Measurements from ENCODE around the gene IMMP2L.

IMMP2L gene

GRCh38 chr7:111528331-111528730, 34.0 kb downstream of the IMMP2L start:
- ChIA-PET CTCF (no interaction called here), POLR2A (no interaction called here)

GRCh38 chr7:111527545-111527944, 34.7 kb downstream of the IMMP2L start:
- CTCF ChIA-PET: no interaction called here
- TF ChIP-seq TARDBP (IDR thresholded peaks at IDR 0.05) (no peak), CTBP1 (IDR thresholded peaks at IDR 0.05; ENCODE audit: borderline replicate concordance) (no peak), LEF1 (IDR thresholded peaks at IDR 0.05; ENCODE audit: borderline replicate concordance) (no peak), SP1 (IDR thresholded peaks at IDR 0.05) (no peak)
- no peak for DNase-seq (ENCODE audit: extremely low spot score)
- POLR2A ChIA-PET: no interaction called here

More at GRCh38 chr7:111528331-111528730, 34.0 kb downstream of the IMMP2L start:
- TF ChIP-seq SP1 (IDR thresholded peaks at IDR 0.05) (no peak), L3MBTL2 (conservative IDR thresholded peaks at IDR 0.05) (no peak), CTBP1 (IDR thresholded peaks at IDR 0.05; ENCODE audit: borderline replicate concordance) (no peak), HDGF (IDR thresholded peaks at IDR 0.05; ENCODE audit: borderline replicate concordance) (no peak), ELF4 (IDR thresholded peaks at IDR 0.05) (no peak), PKNOX1 (IDR thresholded peaks at IDR 0.05) (no peak), NFRKB (IDR thresholded peaks at IDR 0.05) (no peak), FOXA1 (IDR thresholded peaks at IDR 0.05) (no peak), LEF1 (IDR thresholded peaks at IDR 0.05; ENCODE audit: borderline replicate concordance) (no peak), BHLHE40 (IDR thresholded peaks at IDR 0.05; ENCODE audit: borderline replicate concordance) (no peak), FOXM1 (IDR thresholded peaks at IDR 0.05; ENCODE audit: borderline replicate concordance) (no peak), FOXK2 (IDR thresholded peaks at IDR 0.05) (no peak), ARNT (IDR thresholded peaks at IDR 0.05) (no peak), ZNF384 (IDR thresholded peaks at IDR 0.05) (no peak), SUZ12 (IDR thresholded peaks at IDR 0.05) (no peak), TARDBP (IDR thresholded peaks at IDR 0.05) (no peak)
- no peak for DNase-seq (ENCODE audit: extremely low spot score)

GRCh38 chr7:111525100-111525499, 37.2 kb downstream of the IMMP2L start:
- TF ChIP-seq SUZ12 (IDR thresholded peaks at IDR 0.05): no peak
- CTCF ChIA-PET: no interaction called here
- POLR2A ChIA-PET: no interaction called here
- DNase-seq (ENCODE audit: extremely low spot score): no peak

GRCh38 chr7:111521660-111522059, 40.6 kb downstream of the IMMP2L start:
- POLR2A ChIA-PET: no interaction called here
- no peak for TF ChIP-seq TARDBP (IDR thresholded peaks at IDR 0.05)
- DNase-seq (ENCODE audit: extremely low spot score): no peak
- CTCF ChIA-PET: no interaction called here

GRCh38 chr7:111518264-111518663, 44.0 kb downstream of the IMMP2L start:
- ChIA-PET POLR2A (no interaction called here), CTCF (no interaction called here)
- DNase-seq (ENCODE audit: extremely low spot score): no peak
- TF ChIP-seq SUZ12 (IDR thresholded peaks at IDR 0.05) (no peak), SP1 (IDR thresholded peaks at IDR 0.05) (no peak), LEF1 (IDR thresholded peaks at IDR 0.05; ENCODE audit: borderline replicate concordance) (no peak), ELF4 (IDR thresholded peaks at IDR 0.05) (no peak), CTBP1 (IDR thresholded peaks at IDR 0.05; ENCODE audit: borderline replicate concordance) (no peak), FOXM1 (IDR thresholded peaks at IDR 0.05; ENCODE audit: borderline replicate concordance) (no peak), ARNT (IDR thresholded peaks at IDR 0.05) (no peak), FOXA1 (IDR thresholded peaks at IDR 0.05) (no peak), PKNOX1 (IDR thresholded peaks at IDR 0.05) (no peak), FOXK2 (IDR thresholded peaks at IDR 0.05) (no peak), BHLHE40 (IDR thresholded peaks at IDR 0.05; ENCODE audit: borderline replicate concordance) (no peak), NFRKB (IDR thresholded peaks at IDR 0.05) (no peak), ZNF384 (IDR thresholded peaks at IDR 0.05) (no peak), HDGF (IDR thresholded peaks at IDR 0.05; ENCODE audit: borderline replicate concordance) (no peak), TARDBP (IDR thresholded peaks at IDR 0.05) (no peak), L3MBTL2 (conservative IDR thresholded peaks at IDR 0.05) (no peak)

- ChIA-PET POLR2A (no interaction called here), CTCF (no interaction called here)
- no peak for DNase-seq (ENCODE audit: extremely low spot score)
- TF ChIP-seq ELF4 (IDR thresholded peaks at IDR 0.05) (no peak), LEF1 (IDR thresholded peaks at IDR 0.05; ENCODE audit: borderline replicate concordance) (no peak), NFRKB (IDR thresholded peaks at IDR 0.05) (no peak), HDGF (IDR thresholded peaks at IDR 0.05; ENCODE audit: borderline replicate concordance) (no peak), FOXM1 (IDR thresholded peaks at IDR 0.05; ENCODE audit: borderline replicate concordance) (no peak), L3MBTL2 (conservative IDR thresholded peaks at IDR 0.05) (no peak), ZNF384 (IDR thresholded peaks at IDR 0.05) (no peak), FOXA1 (IDR thresholded peaks at IDR 0.05) (no peak), PKNOX1 (IDR thresholded peaks at IDR 0.05) (no peak), BHLHE40 (IDR thresholded peaks at IDR 0.05; ENCODE audit: borderline replicate concordance) (no peak), ARNT (IDR thresholded peaks at IDR 0.05) (no peak), SP1 (IDR thresholded peaks at IDR 0.05) (no peak), CTBP1 (IDR thresholded peaks at IDR 0.05; ENCODE audit: borderline replicate concordance) (no peak), TARDBP (IDR thresholded peaks at IDR 0.05) (no peak), SUZ12 (IDR thresholded peaks at IDR 0.05) (no peak), FOXK2 (IDR thresholded peaks at IDR 0.05) (no peak)
These were observed 44.7 kb downstream of the IMMP2L start for GRCh38 chr7:111517549-111517951.

- CTCF ChIA-PET: no interaction called here
- POLR2A ChIA-PET: no interaction called here
- TF ChIP-seq SUZ12 (IDR thresholded peaks at IDR 0.05): no peak
- TF ChIP-seq ARNT (IDR thresholded peaks at IDR 0.05): no peak
- no peak for TF ChIP-seq HDGF (IDR thresholded peaks at IDR 0.05; ENCODE audit: borderline replicate concordance)
- TF ChIP-seq TARDBP (IDR thresholded peaks at IDR 0.05): no peak
- no peak for DNase-seq (ENCODE audit: extremely low spot score)
These were observed 45.7 kb downstream of the IMMP2L start for GRCh38 chr7:111516612-111517011.
